ENCODE data around the gene PCDHB1.
"Not testable (repeated sequence)": the region's sequence is repeated elsewhere in the genome, so short reads cannot be mapped to it uniquely, and the experiment has no call there.

Gene PCDHB1

DNA sequence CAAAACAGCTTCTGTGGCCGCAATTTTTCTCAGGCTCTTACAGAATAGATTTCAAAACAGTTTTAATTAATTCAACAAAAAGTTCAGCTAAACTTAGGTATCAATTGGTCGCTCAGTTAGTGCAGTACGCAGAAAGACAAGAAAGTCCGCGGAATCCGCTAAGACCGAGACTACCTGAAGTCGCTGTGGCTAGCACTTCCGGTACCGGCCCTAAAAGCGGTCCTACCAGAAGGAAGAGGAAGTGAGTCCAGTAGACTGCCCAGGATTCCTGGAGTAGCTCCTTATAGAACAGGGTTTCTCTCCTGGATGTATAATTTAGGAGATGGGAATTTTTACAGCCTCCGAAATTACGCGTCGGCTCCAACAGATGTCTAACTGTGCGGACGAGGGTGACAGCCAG, 26.7 kb downstream of the PCDHB1 start:
- no peak for DNase-seq (ENCODE audit: low read depth in 3 of 3)

DNA sequence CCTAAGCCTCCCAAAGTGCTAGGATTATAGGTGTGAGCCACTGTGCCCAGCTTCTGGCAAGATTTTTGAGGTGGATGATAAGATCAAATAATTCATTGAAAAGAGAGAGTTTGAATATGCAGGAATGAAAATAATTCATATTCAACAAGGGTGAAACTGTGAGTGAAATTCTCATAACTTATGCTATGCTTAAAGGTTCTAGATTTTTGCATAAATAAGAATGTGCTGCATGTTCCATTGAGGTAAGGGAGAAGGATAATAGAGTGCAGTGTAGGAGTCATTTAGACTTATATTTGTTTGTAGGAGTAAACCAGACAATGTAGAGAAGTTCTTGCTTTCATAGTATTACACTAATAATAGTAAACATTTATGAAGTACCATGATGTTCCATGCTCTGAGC, 31.1 kb downstream of the PCDHB1 start:
- no peak for DNase-seq (ENCODE audit: low read depth in 3 of 3)

DNA sequence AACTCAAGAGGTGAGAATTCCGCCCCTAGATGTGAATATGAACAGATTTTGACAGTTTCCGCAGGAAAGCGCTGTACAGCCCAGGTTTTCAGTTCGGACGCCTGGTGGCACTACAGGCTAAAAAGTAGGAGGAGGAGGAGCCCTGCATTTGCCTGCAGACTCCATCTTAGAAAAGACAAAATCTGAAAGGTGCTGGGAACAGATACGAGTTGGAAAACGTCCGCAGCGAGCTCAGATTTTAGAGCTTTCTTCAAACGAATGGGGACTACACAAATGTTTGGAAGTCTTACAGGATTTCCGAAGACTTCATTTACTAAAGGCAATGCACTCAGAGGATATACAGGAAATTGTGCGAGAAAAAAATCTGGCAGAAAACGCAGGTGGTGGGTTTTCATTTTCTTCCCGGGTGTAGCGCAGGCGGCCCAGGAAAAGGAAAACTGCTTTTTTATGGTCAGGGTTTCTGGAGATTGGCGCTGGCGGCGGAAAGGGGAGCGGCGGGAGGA, 33.4 kb downstream of the PCDHB1 start:
- DNase-seq (ENCODE audit: low read depth in 3 of 3), result peak in 1 of 3 donors; percentile 8

DNA sequence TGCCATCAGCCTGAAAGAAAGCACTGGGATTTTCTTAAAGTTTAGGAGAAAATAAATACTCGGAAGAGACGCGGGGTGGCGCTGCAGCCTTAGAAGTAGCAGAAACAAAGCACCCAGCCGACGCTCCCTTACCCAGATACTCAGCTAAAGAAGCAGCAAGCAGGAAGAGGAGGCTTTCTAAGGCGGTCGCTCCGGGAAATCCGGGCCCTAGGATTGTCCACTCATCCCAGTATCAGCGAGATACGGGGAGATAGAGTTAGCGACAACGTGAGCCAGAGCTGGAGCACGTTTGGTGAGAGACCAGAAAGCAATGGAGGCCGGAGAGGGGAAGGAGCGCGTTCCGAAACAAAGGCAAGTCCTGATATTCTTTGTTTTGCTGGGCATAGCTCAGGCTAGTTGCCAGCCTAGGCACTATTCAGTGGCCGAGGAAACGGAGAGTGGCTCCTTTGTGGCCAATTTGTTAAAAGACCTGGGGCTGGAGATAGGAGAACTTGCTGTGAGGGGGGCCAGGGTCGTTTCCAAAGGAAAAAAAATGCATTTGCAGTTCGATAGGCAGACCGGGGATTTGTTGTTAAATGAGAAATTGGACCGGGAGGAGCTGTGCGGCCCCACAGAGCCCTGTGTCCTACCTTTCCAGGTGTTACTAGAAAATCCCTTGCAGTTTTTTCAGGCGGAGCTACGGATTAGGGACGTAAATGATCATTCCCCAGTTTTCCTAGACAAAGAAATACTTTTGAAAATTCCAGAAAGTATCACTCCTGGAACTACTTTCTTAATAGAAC, 43.5 kb downstream of the PCDHB1 start, which contains the start of gene PCDHB2:
TSS of gene PCDHB2 (plus strand) at position 135 of the 782 bp plus-strand sequence. CDS start at position 311, 176 bp downstream.
- no peak for DNase-seq (ENCODE audit: low read depth in 3 of 3)

DNA sequence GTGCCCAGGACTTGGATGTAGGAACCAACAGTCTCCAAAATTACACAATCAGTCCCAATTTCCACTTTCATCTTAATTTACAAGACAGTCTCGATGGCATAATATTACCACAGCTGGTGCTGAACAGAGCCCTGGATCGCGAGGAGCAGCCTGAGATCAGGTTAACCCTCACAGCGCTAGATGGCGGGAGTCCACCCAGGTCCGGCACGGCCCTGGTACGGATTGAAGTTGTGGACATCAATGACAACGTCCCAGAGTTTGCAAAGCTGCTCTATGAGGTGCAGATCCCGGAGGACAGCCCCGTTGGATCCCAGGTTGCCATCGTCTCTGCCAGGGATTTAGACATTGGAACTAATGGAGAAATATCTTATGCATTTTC, 44.1 kb downstream of the PCDHB1 start:
- DNase-seq (ENCODE audit: low read depth in 3 of 3), result no peak

DNA sequence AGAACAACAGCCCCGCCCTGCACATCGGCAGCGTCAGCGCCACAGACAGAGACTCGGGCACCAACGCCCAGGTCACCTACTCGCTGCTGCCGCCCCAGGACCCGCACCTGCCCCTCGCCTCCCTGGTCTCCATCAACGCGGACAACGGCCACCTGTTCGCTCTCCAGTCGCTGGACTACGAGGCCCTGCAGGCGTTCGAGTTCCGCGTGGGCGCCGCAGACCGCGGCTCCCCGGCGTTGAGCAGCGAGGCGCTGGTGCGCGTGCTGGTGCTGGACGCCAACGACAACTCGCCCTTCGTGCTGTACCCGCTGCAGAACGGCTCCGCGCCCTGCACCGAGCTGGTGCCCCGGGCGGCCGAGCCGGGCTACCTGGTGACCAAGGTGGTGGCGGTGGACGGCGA, 45.0 kb downstream of the PCDHB1 start:
- DNase-seq (ENCODE audit: low read depth in 3 of 3), result not testable (repeated sequence)

DNA sequence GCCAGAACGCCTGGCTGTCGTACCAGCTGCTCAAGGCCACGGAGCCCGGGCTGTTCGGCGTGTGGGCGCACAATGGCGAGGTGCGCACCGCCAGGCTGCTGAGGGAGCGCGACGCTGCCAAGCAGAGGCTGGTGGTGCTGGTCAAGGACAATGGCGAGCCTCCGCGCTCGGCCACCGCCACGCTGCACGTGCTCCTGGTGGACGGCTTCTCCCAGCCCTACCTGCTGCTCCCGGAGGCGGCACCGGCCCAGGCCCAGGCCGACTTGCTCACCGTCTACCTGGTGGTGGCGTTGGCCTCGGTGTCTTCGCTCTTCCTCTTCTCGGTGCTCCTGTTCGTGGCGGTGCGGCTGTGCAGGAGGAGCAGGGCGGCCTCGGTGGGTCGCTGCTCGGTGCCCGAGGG, 45.4 kb downstream of the PCDHB1 start:
- DNase-seq (ENCODE audit: low read depth in 3 of 3), result not testable (repeated sequence)

DNA sequence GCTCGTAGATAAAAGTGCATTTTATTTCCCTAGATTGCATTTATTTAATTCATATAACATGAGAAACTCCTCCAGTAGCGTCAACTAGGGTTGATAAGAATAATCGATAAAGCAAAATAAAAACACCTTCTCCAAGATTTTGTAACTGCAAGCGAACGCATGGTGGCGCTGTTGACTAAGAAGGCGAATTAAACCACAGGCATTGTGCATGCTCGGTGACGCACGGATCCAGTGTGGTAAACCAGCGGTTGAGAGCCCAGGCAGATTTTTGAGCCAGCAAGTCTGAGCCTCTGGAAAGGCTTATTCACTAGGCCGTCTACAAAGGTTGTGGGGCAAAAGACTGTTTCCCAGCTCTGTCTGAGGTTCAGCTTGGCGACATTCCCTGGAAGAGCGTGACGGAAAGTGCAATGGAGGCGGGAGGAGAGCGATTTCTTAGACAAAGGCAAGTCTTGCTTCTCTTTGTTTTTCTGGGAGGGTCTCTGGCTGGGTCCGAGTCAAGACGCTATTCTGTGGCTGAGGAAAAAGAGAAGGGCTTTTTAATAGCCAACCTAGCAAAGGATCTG, 49.1 kb downstream of the PCDHB1 start, which contains the start of gene PCDHB3:
TSS of gene PCDHB3 (plus strand) at position 231 of the 563 bp plus-strand sequence. CDS start at position 408, 177 bp downstream.
- DNase-seq (ENCODE audit: low read depth in 3 of 3), result peak in 2 of 3 donors; percentile 11 to 31

DNA sequence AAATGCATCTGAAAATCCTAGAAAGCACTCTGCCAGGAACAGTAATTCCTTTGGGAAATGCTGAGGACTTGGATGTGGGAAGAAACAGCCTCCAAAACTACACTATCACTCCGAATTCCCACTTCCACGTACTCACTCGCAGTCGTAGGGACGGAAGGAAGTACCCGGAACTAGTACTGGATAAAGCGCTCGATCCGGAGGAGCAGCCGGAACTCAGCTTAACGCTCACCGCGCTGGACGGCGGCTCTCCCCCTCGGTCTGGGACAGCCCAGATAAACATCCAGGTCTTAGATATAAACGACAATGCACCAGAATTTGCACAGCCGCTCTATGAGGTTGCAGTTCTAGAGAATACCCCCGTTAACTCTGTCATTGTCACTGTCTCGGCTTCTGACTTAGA, 49.9 kb downstream of the PCDHB1 start:
- no peak for DNase-seq (ENCODE audit: low read depth in 3 of 3)

DNA sequence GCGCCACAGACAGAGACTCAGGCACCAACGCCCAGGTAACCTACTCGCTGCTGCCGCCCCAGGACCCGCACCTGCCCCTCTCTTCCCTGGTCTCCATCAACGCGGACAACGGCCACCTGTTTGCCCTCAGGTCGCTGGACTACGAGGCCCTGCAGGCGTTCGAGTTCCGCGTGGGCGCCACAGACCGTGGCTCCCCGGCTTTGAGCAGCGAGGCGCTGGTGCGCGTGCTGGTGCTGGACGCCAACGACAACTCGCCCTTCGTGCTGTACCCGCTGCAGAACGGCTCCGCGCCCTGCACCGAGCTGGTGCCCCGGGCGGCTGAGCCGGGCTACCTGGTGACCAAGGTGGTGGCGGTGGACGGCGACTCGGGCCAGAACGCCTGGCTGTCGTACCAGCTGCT, 50.9 kb downstream of the PCDHB1 start:
- not testable (repeated sequence) for DNase-seq (ENCODE audit: low read depth in 3 of 3)

DNA sequence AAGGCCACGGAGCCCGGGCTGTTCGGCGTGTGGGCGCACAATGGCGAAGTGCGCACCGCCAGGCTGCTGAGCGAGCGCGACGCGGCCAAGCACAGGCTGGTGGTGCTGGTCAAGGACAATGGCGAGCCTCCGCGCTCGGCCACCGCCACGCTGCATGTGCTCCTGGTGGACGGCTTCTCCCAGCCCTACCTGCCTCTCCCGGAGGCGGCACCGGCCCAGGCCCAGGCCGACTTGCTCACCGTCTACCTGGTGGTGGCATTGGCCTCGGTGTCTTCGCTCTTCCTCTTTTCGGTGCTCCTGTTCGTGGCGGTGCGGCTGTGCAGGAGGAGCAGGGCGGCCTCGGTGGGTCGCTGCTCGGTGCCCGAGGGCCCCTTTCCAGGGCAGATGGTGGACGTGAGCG, 51.3 kb downstream of the PCDHB1 start:
- not testable (repeated sequence) for DNase-seq (ENCODE audit: low read depth in 3 of 3)

DNA sequence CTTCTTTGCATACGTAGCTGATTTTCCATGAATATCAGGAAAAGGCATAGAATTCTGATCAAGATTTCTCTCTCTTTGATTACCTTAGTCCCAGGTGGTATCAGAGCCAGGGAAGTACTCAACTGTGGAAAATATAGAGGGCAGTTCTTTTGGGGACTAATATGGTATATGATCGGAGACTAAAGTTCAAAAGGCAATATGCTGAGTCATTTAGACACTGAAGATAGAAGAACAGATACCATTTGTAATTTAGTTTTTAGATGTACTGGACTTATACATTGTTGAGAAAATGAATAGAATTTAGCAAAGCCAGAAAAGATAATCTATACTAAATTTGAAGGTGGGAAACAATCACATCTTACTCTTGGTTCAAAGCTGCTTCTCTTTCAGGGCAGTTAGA, 54.2 kb downstream of the PCDHB1 start:
- no peak for DNase-seq (ENCODE audit: low read depth in 3 of 3)
